Uterus (tissue), 2 donors: ENCODE results near the gene NOTCH3.
A peak's percentile ranks its signal among the peaks of the same experiment; 100 is the strongest.

Experiments used
- POLR2A ChIP-seq, 2 donors: fragments of 450-650 bp; IDR thresholded peaks; one replicate each; pipeline ENCODE4 v1.6.1; 2016; ENCODE audit warnings: antibody characterized with exemption in 2 of 2, mild to moderate bottlenecking in 1 of 2, moderate library complexity in 1 of 2
- TF ChIP-seq, protein P1 (sequence below), 4 experiments: fragments of 200-600 bp in 2 of 4; fragments of 450-650 bp in 2 of 4; sonication (generic) in 2 of 4; IDR thresholded peaks; one replicate each; pipeline ENCODE4 v1.5.1; 2016 to 2019; ENCODE audit warnings: antibody characterized with exemption in 4 of 4, mild to moderate bottlenecking in 2 of 4, moderate library complexity in 1 of 4

DNA sequence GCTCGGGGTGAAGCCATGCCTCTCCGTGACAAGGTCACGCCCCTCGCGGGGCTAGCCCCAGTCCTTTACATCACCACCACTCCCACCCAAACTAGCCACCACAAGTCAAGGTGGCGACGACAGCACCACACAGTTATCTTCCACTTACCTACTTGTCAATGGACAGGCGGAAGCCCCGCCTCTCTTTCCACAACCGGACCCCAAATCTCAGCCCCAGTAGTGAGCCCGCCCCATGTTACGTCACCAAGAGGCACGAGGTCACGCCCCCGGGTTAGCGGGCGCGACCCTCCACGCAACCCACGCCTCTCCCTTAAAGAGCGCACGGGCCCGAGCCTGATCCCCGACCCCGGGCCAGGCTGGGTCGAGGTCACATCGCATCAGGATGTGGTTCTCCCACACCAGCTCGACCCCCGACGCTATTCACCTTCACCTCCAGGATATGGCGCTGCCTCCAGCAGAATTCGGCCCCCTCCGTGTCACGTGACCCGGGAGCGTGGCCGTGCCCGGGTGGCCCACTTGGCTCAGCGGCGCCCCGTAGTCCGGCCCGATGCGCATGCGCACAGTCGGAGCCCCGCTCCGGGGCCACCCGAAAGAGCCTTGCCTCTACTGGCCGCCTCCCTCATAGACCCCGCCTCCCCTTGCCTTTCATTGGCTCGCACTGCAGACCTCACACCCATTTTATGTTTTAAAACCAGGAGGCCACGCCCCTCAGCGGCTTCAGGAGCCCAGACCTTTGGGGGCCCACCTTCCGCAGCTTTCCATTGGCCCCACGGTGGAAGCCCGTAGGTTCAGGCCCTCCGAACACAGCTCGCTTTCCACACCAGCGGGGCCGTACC lies 75.3 kb downstream of the NOTCH3 start:
- TF ChIP-seq, protein P1, sequence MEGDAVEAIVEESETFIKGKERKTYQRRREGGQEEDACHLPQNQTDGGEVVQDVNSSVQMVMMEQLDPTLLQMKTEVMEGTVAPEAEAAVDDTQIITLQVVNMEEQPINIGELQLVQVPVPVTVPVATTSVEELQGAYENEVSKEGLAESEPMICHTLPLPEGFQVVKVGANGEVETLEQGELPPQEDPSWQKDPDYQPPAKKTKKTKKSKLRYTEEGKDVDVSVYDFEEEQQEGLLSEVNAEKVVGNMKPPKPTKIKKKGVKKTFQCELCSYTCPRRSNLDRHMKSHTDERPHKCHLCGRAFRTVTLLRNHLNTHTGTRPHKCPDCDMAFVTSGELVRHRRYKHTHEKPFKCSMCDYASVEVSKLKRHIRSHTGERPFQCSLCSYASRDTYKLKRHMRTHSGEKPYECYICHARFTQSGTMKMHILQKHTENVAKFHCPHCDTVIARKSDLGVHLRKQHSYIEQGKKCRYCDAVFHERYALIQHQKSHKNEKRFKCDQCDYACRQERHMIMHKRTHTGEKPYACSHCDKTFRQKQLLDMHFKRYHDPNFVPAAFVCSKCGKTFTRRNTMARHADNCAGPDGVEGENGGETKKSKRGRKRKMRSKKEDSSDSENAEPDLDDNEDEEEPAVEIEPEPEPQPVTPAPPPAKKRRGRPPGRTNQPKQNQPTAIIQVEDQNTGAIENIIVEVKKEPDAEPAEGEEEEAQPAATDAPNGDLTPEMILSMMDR (IDR thresholded peaks at IDR 0.05) = peak in 2 of 4 experiments; percentile 23 to 49
- peak; percentile 17 to 64 for TF ChIP-seq POLR2A (IDR thresholded peaks at IDR 0.05)
